HT1080 (cell line): ENCODE results near the gene OR8D2. TPM values are rescaled to one million over a fixed set of nuclear protein-coding genes. Genes with fewer than 3 reads are reported as not detected.

ENCODE experiments used
- DNase-seq: peaks from one replicate; pipeline ENCODE4 v3.0.0-alpha.2; 2015; ENCODE audit warnings: low read depth
- polyA plus RNA-seq, 2 experiments: library from polyadenylated mRNA; depleted of rRNA; stranded (reverse); fragments of >200 nt; gene quantifications; 2 replicates each; pipeline ENCODE4 v1.2.3, GENCODE V29; 2015
- total RNA-seq: library from RNA; depleted of rRNA; stranded (reverse); fragments of >200 nt; shearing (Covaris generic); gene quantifications from 2 replicates; pipeline ENCODE4 v1.2.3, GENCODE V29; 2014; rRNA removed

The OR8D2 gene, protein sequence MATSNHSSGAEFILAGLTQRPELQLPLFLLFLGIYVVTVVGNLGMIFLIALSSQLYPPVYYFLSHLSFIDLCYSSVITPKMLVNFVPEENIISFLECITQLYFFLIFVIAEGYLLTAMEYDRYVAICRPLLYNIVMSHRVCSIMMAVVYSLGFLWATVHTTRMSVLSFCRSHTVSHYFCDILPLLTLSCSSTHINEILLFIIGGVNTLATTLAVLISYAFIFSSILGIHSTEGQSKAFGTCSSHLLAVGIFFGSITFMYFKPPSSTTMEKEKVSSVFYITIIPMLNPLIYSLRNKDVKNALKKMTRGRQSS
- not detected in 2 replicates for total RNA-seq
- polyA plus RNA-seq (2015; cell fraction: cytosol; rRNA removed): not detected in 2 replicates
- not detected in 2 replicates for polyA plus RNA-seq (2015; cell fraction: nucleus; rRNA removed)

DNA sequence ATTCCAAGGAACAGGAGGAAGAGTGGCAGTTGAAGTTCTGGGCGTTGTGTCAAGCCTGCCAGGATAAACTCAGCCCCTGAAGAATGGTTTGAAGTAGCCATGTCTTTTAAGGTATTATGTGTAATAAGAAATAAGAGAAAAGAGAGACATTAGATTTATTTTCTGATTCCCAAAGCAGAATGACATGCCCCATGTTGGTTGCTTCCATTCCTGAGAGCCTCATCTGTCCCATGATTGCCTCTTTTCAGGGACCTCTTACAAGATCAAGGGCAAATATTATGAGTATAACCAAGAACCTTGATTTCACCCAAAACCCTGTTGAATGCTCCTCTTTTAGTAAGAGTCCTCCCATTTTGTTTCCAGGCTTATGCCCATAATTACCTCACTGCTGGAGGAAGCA, at the start of gene OR8D2:
Gene OR8D2 (minus strand): TSS at position 101 of the 400 bp plus-strand sequence. CDS start 0 bp downstream, at position 101.
- DNase-seq: no peak

DNA sequence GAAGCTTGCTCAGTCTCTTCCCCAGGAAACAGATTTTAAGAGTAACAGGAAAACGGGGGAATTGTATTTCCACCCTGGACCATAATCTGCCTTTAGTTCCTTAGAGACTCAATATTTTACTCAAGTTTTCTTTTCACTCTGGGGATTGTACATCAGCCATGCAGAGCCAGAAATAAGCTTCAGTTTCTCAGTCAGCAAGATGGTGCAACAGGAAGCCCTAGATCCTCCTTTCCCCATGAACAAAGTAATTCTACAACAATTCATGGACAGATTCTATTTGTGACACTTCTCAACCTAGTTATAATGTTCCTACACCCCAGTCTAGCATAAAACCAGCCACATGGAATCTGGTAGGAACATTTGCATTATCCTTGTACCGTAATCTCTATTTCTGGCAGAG, 39.6 kb upstream of the OR8D2 start:
- DNase-seq: no peak

GRCh38 chr11:124346311-124346955, 26.4 kb upstream of the OR8D2 start:
- no peak for DNase-seq

GRCh38 chr11:124344346-124344745, 24.3 kb upstream of the OR8D2 start:
- DNase-seq: no peak

DNA sequence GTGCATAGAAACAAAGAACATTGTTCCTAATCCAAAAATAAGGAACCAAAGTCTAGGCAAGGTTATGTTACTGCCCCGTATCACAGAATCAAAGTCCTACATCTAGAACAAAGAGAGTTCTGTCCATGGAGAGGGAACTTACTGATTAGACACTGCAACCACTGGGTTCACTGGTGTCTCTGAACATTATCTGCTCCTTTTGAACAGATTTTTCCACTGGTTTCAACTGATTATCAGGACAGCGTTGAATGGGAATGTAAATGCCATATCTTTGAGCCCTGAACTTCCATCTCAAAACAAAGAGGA, 20.1 kb upstream of the OR8D2 start:
- DNase-seq: no peak

- no peak for DNase-seq
Observed at GRCh38 chr11:124339396-124340141, 19.6 kb upstream of the OR8D2 start.

GRCh38 chr11:124331873-124332272, 11.9 kb upstream of the OR8D2 start:
- no peak for DNase-seq

GRCh38 chr11:124329787-124330478, 9.9 kb upstream of the OR8D2 start:
- DNase-seq: no peak

- DNase-seq: no peak
Observed at GRCh38 chr11:124327775-124328174, 7.8 kb upstream of the OR8D2 start.

DNA sequence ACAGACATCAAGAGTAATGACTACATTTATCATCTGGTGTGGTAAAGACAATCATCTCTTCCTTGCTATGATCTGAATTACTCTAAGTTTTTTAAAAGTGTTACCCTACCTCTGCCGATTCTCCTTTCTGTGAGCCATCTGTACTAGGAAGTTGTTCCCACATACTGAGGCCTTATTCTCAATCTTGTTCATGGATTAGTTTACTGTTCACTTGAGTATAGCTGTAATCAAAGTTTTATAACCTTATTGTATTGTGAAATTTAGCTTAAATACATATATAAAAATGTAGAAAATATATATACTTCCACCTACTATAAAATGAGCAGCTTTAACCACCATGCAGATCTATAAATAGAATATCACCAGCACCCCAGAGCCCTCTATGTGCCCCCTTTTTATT, 2.4 kb upstream of the OR8D2 start:
- DNase-seq: no peak

DNA sequence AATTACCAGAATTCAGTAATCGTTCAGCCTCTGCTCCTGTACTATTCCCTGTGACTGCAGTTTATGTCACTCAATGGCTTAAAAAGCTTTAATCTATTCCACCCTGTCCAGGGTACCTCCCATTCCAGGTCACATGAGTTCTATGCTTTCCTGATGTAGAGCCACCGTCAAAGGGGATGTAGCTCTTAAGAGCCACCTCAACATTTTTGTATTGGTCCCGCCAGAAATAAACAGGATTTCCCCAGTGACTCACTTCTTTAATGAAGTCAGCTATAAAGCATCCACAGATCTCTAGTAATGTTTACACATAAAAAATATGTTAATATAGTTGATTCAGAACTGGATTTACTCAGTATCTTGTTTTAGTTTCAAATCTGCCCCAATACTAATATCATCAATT, 4.9 kb downstream of the OR8D2 start:
- peak; percentile 29 for DNase-seq

DNA sequence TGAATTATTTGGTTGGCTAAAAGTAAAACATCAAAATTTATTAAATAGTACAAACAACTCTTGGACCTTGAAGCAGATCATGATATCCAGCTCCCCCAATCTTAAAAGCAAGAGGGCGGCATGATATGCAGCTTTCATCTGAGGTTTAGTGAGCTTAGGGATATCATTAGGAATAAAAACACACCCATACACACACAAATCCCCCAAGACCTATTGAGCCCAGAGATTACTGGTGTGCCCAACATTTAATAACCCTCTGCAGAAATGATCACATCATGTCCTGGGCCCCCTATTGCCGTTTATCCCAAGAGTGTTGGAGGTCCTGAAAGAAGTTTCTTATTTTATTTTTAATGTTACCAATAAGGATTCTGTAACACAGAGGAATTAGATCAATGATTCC, 6.1 kb downstream of the OR8D2 start, which contains the start of gene OR8D1:
Gene OR8D1 (minus strand): TSS at position 101 of the 400 bp plus-strand sequence. CDS start 3,183 bp downstream, outside the sequence.
- DNase-seq: no peak

DNA sequence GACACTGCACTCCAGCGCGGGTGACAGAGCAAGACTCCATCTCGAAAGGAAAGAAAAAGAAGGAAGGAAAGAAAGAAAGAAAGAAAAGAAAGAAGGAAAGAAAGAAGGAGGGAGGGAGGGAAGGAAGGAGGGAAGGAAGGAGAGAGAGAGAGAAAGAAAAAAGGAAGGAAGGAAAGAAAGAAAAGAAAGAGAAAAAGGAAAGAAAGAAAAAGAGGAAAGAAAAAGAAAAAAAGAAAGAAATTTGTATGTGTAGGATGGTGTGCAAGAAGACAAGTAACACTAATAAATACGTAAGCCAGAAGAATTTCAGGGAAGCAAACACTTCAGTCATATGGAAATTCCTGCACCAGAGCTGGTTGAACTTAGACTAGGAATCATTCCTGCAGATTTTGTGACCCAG, 6.9 kb downstream of the OR8D2 start:
- DNase-seq: no peak

DNA sequence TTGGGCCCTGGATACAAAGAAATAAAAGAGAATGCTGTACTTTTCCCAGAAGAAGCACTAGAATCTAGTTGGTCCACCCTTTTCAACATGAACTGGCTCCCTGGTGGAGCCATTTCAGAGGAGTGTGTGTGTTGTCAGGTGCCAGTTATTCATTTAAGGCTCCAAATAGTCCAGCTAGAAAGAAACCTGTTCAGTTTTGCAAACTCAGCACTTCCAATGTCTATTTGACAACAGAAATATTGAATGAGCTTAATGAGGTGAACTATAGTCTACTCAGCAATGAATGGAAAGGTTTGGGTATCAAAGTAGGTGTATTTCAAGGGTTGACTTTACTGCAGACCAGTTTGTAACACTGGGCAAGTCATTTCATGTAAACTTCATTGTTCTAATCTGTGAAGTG, 8.3 kb downstream of the OR8D2 start:
- DNase-seq: no peak

GRCh38 chr11:124311269-124311668, 8.7 kb downstream of the OR8D2 start:
- DNase-seq: no peak

GRCh38 chr11:124310721-124311120, 9.3 kb downstream of the OR8D2 start:
- peak; percentile 18 for DNase-seq

DNA sequence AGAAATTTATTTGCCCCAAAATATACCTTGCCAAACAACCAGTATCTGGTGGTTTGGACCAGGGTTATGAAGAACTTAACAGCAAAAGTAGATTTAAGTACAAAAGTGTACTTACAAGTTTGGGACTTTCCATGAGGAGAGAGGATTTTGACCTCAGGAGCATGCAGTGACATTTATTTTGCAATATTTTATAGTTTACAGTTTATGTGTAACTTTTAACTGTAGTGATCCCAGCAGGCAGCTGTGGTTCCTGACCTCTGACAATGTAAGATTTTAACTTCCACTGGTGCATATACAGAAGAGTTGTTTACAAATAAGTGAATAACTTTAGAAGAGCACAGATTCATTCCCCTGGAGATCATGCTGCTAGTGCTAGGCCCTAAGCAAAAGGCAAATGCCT, 12.9 kb downstream of the OR8D2 start:
- no peak for DNase-seq

DNA sequence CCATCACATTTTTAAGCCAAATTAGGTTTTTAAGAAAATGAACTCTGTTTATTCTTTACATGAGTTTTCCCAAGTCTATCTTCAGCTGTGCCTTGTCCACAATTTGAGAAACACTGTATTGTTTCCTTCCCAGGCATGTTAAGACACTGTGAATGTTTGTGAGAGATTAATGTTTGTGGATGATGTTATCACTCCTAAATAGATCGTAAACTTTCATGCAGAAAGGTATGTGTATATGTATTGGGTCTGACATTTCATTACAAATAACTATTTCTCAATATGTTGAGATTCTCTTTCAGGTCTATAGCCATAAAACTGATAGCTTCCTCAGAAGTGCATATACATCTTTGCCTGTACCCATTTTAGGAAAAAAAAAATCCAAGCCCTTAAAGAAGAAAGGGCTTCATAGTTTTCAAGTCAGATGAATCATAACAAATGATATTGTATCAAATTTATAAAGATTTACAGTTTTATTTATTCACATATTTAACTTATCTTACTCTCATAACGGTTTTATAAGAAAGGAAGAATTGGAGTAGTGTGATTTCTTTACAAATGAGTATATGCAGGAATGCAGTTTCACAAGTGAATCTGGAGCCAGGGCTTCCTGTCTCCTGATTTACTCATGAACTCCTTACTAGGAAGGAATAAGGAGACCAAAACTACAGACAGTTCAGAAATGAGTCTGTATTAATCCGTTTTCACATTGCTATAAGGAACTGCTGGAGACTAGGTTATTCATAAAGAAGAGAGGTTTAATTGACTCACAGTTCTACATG, 17.5 kb downstream of the OR8D2 start:
- DNase-seq: no peak

GRCh38 chr11:124301548-124301947, 18.4 kb downstream of the OR8D2 start:
- no peak for DNase-seq

DNA sequence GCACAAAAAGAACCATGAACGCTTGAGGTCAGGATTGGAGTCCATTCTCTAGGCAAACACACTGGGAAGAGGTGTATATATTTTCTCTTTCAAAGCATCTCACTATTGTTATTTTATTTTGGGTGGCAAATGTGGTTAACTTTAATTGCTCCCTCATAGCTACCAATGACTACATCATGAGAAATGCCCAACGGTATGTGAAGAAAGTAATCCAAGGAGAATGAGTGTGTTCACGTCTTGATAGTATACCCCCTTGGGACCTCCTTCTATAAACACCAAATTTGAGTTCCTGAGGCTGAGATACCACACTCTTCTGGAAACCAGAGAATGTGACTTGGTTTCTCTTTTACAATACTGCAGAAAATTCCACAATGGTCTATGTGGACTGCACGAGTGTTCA, 22.1 kb downstream of the OR8D2 start:
- DNase-seq: no peak

DNA sequence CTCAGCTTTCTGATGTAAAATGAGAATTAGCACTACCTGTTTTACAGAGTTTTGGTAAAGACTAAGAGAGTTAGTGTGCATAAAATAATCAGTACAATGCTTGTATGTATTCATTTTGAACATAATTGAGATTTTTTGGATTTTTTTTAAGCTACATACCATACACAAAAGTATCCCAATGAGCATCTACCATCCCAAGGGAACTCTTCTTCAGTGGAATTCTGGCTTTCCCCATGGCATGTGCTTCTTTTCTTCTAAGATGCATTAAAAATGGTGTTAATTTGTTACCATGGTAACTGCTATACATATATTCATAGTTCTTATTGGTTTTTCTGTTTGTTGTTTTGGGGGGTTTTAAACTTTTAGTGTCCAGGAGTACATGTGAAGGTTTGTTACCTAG, 24.0 kb downstream of the OR8D2 start:
- no peak for DNase-seq
